ENCODE data around the gene MRTFA. TPM values are rescaled to one million over a fixed set of nuclear protein-coding genes. Genes with fewer than 3 reads are reported as not detected.
"Not testable (repeated sequence)": the region's sequence is repeated elsewhere in the genome, so short reads cannot be mapped to it uniquely, and the experiment has no call there.

The MRTFA gene
- total RNA-seq, 4 donors from 2014 or later: 36.3 to 98.2 (median 78.1) TPM

DNA sequence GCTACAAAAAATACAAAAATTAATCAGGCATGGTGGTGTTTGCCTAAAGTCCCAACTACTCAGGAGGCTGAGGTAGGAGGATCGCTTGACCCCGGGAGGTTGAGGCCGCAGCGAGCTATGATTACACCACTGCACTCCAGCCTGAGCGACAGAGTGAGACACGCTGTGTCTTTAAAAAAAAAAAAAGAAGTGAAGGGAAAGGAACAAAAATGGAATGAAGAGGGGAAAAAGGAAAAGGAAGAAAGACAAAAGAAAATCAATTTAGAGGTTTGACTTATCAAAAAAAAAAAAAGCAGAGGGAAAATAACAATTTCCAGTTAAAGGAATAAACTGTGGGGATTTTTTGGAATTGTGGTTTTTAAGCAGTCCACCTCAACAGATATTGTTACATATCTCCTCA, 36.8 kb downstream of the MRTFA start:
- Histone ChIP-seq H3K4me1 (peaks cover 0 to 7% (median 2%) of the 10 kb centered on the region in 4 donors), H3K9me3 (no peaks in the 10 kb centered on the region), H3K36me3 (no peaks in the 10 kb centered on the region), H3K27ac (no peak overlapping the region), H3K4me3 (no peak overlapping the region), H3K27me3 (no peaks in the 10 kb centered on the region)
- DNase-seq: no peak
- TF ChIP-seq, protein P1, sequence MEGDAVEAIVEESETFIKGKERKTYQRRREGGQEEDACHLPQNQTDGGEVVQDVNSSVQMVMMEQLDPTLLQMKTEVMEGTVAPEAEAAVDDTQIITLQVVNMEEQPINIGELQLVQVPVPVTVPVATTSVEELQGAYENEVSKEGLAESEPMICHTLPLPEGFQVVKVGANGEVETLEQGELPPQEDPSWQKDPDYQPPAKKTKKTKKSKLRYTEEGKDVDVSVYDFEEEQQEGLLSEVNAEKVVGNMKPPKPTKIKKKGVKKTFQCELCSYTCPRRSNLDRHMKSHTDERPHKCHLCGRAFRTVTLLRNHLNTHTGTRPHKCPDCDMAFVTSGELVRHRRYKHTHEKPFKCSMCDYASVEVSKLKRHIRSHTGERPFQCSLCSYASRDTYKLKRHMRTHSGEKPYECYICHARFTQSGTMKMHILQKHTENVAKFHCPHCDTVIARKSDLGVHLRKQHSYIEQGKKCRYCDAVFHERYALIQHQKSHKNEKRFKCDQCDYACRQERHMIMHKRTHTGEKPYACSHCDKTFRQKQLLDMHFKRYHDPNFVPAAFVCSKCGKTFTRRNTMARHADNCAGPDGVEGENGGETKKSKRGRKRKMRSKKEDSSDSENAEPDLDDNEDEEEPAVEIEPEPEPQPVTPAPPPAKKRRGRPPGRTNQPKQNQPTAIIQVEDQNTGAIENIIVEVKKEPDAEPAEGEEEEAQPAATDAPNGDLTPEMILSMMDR (IDR thresholded peaks at IDR 0.05): no peak
- TF ChIP-seq POLR2A (IDR thresholded peaks at IDR 0.05): no peak

DNA sequence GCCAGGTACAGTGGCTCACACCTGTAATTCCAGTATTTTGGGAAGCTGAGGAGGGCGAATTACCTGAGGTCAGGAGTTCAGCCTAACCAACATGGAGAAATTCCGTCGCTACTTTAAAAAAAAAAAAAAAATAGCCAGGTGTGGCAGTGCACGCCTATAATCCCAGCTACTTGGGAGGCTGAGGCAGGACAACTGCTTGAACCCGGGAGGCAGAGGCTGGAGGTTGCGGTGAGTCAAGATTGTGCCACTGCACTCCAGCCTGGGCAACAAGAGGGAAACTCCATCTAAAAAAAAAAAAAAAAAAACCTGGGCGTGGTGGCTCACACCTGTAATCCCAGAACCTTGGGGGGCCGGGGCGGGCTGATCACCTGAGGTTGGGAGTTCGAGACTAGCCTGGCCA, 37.8 kb downstream of the MRTFA start:
- H3K9me3 ChIP-seq, H3K36me3 ChIP-seq, DNase-seq, H3K4me3 ChIP-seq, H3K27me3 ChIP-seq, H3K4me1 ChIP-seq, H3K27ac ChIP-seq: not testable (repeated sequence)

DNA sequence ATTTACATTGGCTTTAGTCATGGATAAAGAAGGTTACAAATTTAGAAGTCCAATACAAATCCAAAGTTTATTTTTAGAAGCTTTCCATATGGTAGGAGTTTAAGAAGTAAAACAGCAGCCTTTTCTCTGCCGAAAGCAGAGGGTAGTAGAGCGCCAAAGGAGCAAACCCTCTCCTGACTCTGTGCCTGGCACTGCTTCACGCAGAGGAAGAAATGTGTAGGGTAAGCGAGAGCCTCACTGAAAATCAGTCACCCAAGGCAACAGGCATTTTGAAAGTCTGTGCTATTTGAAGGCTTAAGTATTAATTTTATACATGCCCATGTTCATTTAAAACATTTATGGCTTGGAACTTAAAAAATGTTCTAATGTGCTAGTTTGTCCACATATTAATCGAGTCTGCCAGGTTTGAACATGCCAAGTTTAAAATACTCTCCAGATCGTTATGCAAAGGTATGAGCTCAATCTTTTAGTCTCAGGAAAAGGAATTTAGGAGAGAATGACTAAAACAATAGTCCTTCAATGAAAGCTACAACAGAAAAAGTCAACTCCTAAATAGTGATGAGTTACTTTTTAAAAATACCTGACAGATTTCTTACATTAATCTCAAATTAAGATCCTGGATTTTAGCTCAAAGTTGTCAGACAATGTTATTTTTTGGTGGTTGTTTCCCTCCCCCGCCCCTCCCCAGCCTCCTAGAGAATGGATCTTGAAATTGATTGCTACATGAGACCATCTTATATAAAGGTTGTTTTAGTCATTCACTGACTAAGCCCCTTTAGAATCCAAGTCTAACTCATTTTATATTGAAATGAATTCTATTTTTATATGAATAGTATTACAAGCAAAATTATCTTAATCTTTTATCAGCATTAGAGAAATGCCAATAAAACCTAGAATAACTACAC, 38.7 kb downstream of the MRTFA start:
- Histone ChIP-seq H3K36me3 (no peaks in the 10 kb centered on the region), H3K4me1 (peaks cover 0 to 8% (median 2%) of the 10 kb centered on the region in 4 donors), H3K9me3 (no peaks in the 10 kb centered on the region), H3K4me3 (no peak overlapping the region), H3K27ac (no peak overlapping the region), H3K27me3 (no peaks in the 10 kb centered on the region)
- no peak for TF ChIP-seq POLR2A (IDR thresholded peaks at IDR 0.05)
- TF ChIP-seq, protein P1 (IDR thresholded peaks at IDR 0.05): no peak
- no peak for DNase-seq

DNA sequence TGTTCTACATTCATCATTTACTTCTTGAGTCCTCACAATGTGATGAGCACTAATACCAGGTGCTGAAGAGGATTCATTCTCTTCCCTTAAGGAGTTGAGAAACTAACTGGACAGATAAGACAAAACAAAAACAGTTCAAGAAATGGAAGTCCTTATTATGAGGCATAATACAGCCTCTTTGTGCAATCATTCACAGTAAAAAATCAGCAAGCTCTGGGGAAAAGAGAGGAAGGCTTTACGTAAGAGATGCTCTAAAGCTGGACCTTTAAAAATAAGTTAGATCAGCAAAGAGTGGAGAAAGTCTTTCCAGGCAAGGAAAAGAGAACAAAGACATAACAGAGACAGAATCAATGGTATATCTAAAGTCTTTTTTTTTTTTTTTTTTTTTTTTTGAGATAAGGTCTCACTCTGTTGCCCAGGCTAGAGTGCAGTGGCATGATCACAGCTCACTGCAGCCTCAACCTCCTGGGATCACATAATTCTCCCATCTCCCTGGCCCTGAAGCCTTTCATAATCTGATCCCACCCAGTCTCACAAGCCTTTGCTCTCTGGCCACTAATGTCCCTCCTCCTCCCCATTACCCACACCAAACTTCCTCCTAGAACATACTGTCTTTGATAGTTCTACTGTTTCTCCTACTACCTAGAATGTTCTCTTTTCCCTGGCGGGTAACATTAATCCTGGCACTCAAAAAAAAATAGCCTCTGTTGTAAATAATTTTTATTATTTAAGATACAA, 40.9 kb downstream of the MRTFA start:
- no peak overlapping the region for H3K27ac ChIP-seq
- no peak overlapping the region for H3K4me3 ChIP-seq
- no peaks in the 10 kb centered on the region for H3K9me3 ChIP-seq
- H3K36me3 ChIP-seq: no peaks in the 10 kb centered on the region
- TF ChIP-seq, protein P1 (IDR thresholded peaks at IDR 0.05): no peak
- no peak for TF ChIP-seq POLR2A (IDR thresholded peaks at IDR 0.05)
- H3K4me1 ChIP-seq: peaks cover 0 to 8% (median 4%) of the 10 kb centered on the region in 4 donors
- no peak for DNase-seq
- H3K27me3 ChIP-seq: no peaks in the 10 kb centered on the region

DNA sequence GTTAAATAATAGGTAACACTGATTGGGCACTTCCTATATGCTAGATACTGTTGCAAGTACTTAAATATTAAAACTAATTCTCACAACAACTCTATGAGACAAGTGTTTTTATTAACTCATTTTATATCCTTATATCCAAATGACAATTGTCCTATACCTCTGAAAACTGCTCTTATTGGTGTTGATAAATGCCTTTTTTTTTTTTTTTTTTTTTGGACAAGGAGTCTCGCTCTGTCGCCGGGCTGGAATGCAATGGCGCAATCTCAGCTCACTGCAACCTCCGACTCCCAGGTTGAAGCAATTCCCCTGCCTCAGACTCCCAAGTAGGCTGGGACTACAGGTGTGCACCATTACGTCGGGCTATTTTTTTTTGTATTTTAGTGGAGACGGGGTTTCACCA, 41.6 kb downstream of the MRTFA start:
- no peak overlapping the region for H3K4me3 ChIP-seq
- no peaks in the 10 kb centered on the region for H3K27me3 ChIP-seq
- no peaks in the 10 kb centered on the region for H3K9me3 ChIP-seq
- no peaks in the 10 kb centered on the region for H3K36me3 ChIP-seq
- no peak for DNase-seq
- TF ChIP-seq POLR2A (IDR thresholded peaks at IDR 0.05): no peak
- TF ChIP-seq, protein P1 (IDR thresholded peaks at IDR 0.05): no peak
- peaks cover 0 to 8% (median 4%) of the 10 kb centered on the region in 4 donors for H3K4me1 ChIP-seq
- H3K27ac ChIP-seq: no peak overlapping the region

DNA sequence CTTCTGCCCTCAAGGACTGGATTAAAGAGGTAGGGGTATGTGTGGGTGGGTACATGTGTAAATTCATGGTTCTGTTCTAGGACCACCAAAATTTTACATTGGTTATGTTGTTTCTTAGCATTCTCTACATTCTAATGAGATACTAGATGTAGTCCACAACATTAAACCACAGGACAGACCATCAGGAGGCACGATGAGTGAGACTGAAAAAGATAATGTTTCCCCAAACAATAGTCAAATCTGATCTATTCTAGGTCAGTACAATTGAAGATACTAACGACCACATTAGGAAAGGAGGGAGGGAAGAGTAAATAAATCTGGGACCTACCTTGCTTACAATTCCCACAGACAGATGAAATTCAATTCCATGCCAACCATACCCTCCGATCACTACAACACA, 42.2 kb downstream of the MRTFA start:
- no peak overlapping the region for H3K27ac ChIP-seq
- H3K36me3 ChIP-seq: no peaks in the 10 kb centered on the region
- H3K4me3 ChIP-seq: no peak overlapping the region
- H3K4me1 ChIP-seq: peaks cover 0 to 8% (median 4%) of the 10 kb centered on the region in 4 donors
- TF ChIP-seq, protein P1 (IDR thresholded peaks at IDR 0.05): no peak
- TF ChIP-seq POLR2A (IDR thresholded peaks at IDR 0.05): no peak
- no peaks in the 10 kb centered on the region for H3K27me3 ChIP-seq
- H3K9me3 ChIP-seq: no peaks in the 10 kb centered on the region
- DNase-seq: no peak
